GM23338 (cell line): ENCODE measurements around the gene KMT2C.

ENCODE experiments used
- CREB1 ChIP-seq: fragments of 250-450 bp; sonication (Bioruptor Pico); IDR thresholded peaks from 2 replicates; pipeline ENCODE4 v1.5.0; 2020; ENCODE audit warnings: low read depth, mild to moderate bottlenecking, moderate library complexity
- ETS1 ChIP-seq: IDR thresholded peaks from 2 replicates; pipeline ENCODE4 v1.6.1; 2016; ENCODE audit warnings: antibody characterized with exemption
- EZH2 ChIP-seq: fragments of 200-600 bp; sonication (generic); IDR thresholded peaks from one replicate; pipeline ENCODE4 v1.8.0; 2017; ENCODE audit warnings: antibody characterized with exemption, mild to moderate bottlenecking, low read depth; ENCODE audit not compliant: unreplicated experiment
- EZH2phosphoT487 ChIP-seq: fragments of 200-600 bp; sonication (generic); IDR thresholded peaks from one replicate; pipeline ENCODE4 v1.8.1; 2018; ENCODE audit warnings: antibody characterized with exemption; ENCODE audit not compliant: unreplicated experiment
- POLR2AphosphoS5 ChIP-seq: IDR thresholded peaks from 2 replicates; pipeline ENCODE4 v1.6.1; 2016; ENCODE audit warnings: antibody characterized with exemption, low read depth
- TF ChIP-seq, protein P1 (sequence below), 2 experiments: fragments of 200-600 bp in 1 of 2; sonication (generic) in 1 of 2; conservative IDR thresholded peaks; 2 replicates each; pipeline versions ENCODE4 v1.5.1 to v1.6.1; 2016 to 2017; ENCODE audit warnings: antibody characterized with exemption in 2 of 2, low read depth in 2 of 2, mild to moderate bottlenecking in 2 of 2, moderate library complexity in 1 of 2
- TF ChIP-seq, protein P2 (sequence below): IDR thresholded peaks from one replicate; pipeline ENCODE4 v1.6.1; 2018; ENCODE audit warnings: antibody characterized with exemption; ENCODE audit not compliant: unreplicated experiment
- TF ChIP-seq, protein P3 (sequence below): fragments of 250-450 bp; sonication (Bioruptor Pico); IDR thresholded peaks from 2 replicates; pipeline ENCODE4 v1.5.0; 2020; ENCODE audit warnings: mild to moderate bottlenecking, moderate library complexity

- TF ChIP-seq POLR2AphosphoS5, result no peak
- TF ChIP-seq, protein P1, sequence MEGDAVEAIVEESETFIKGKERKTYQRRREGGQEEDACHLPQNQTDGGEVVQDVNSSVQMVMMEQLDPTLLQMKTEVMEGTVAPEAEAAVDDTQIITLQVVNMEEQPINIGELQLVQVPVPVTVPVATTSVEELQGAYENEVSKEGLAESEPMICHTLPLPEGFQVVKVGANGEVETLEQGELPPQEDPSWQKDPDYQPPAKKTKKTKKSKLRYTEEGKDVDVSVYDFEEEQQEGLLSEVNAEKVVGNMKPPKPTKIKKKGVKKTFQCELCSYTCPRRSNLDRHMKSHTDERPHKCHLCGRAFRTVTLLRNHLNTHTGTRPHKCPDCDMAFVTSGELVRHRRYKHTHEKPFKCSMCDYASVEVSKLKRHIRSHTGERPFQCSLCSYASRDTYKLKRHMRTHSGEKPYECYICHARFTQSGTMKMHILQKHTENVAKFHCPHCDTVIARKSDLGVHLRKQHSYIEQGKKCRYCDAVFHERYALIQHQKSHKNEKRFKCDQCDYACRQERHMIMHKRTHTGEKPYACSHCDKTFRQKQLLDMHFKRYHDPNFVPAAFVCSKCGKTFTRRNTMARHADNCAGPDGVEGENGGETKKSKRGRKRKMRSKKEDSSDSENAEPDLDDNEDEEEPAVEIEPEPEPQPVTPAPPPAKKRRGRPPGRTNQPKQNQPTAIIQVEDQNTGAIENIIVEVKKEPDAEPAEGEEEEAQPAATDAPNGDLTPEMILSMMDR (conservative IDR thresholded peaks at IDR 0.05; ENCODE audit: low read depth in 2 of 2), result no peak
- no peak for TF ChIP-seq EZH2
- TF ChIP-seq, protein P2, sequence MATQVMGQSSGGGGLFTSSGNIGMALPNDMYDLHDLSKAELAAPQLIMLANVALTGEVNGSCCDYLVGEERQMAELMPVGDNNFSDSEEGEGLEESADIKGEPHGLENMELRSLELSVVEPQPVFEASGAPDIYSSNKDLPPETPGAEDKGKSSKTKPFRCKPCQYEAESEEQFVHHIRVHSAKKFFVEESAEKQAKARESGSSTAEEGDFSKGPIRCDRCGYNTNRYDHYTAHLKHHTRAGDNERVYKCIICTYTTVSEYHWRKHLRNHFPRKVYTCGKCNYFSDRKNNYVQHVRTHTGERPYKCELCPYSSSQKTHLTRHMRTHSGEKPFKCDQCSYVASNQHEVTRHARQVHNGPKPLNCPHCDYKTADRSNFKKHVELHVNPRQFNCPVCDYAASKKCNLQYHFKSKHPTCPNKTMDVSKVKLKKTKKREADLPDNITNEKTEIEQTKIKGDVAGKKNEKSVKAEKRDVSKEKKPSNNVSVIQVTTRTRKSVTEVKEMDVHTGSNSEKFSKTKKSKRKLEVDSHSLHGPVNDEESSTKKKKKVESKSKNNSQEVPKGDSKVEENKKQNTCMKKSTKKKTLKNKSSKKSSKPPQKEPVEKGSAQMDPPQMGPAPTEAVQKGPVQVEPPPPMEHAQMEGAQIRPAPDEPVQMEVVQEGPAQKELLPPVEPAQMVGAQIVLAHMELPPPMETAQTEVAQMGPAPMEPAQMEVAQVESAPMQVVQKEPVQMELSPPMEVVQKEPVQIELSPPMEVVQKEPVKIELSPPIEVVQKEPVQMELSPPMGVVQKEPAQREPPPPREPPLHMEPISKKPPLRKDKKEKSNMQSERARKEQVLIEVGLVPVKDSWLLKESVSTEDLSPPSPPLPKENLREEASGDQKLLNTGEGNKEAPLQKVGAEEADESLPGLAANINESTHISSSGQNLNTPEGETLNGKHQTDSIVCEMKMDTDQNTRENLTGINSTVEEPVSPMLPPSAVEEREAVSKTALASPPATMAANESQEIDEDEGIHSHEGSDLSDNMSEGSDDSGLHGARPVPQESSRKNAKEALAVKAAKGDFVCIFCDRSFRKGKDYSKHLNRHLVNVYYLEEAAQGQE, result no peak
- no peak for TF ChIP-seq EZH2phosphoT487
- TF ChIP-seq, protein P3, sequence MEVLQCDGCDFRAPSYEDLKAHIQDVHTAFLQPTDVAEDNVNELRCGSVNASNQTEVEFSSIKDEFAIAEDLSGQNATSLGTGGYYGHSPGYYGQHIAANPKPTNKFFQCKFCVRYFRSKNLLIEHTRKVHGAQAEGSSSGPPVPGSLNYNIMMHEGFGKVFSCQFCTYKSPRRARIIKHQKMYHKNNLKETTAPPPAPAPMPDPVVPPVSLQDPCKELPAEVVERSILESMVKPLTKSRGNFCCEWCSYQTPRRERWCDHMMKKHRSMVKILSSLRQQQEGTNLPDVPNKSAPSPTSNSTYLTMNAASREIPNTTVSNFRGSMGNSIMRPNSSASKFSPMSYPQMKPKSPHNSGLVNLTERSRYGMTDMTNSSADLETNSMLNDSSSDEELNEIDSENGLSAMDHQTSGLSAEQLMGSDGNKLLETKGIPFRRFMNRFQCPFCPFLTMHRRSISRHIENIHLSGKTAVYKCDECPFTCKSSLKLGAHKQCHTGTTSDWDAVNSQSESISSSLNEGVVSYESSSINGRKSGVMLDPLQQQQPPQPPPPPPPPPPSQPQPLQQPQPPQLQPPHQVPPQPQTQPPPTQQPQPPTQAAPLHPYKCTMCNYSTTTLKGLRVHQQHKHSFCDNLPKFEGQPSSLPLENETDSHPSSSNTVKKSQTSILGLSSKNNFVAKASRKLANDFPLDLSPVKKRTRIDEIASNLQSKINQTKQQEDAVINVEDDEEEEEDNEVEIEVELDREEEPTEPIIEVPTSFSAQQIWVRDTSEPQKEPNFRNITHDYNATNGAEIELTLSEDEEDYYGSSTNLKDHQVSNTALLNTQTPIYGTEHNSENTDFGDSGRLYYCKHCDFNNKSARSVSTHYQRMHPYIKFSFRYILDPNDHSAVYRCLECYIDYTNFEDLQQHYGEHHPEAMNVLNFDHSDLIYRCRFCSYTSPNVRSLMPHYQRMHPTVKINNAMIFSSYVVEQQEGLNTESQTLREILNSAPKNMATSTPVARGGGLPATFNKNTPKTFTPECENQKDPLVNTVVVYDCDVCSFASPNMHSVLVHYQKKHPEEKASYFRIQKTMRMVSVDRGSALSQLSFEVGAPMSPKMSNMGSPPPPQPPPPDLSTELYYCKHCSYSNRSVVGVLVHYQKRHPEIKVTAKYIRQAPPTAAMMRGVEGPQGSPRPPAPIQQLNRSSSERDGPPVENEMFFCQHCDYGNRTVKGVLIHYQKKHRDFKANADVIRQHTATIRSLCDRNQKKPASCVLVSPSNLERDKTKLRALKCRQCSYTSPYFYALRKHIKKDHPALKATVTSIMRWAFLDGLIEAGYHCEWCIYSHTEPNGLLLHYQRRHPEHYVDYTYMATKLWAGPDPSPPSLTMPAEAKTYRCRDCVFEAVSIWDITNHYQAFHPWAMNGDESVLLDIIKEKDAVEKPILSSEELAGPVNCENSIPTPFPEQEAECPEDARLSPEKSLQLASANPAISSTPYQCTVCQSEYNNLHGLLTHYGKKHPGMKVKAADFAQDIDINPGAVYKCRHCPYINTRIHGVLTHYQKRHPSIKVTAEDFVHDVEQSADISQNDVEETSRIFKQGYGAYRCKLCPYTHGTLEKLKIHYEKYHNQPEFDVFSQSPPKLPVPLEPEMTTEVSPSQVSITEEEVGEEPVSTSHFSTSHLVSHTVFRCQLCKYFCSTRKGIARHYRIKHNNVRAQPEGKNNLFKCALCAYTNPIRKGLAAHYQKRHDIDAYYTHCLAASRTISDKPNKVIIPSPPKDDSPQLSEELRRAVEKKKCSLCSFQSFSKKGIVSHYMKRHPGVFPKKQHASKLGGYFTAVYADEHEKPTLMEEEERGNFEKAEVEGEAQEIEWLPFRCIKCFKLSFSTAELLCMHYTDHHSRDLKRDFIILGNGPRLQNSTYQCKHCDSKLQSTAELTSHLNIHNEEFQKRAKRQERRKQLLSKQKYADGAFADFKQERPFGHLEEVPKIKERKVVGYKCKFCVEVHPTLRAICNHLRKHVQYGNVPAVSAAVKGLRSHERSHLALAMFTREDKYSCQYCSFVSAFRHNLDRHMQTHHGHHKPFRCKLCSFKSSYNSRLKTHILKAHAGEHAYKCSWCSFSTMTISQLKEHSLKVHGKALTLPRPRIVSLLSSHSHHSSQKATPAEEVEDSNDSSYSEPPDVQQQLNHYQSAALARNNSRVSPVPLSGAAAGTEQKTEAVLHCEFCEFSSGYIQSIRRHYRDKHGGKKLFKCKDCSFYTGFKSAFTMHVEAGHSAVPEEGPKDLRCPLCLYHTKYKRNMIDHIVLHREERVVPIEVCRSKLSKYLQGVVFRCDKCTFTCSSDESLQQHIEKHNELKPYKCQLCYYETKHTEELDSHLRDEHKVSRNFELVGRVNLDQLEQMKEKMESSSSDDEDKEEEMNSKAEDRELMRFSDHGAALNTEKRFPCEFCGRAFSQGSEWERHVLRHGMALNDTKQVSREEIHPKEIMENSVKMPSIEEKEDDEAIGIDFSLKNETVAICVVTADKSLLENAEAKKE (CRISPR knock-in tag), result no peak
- no peak for TF ChIP-seq ETS1
- no peak for TF ChIP-seq CREB1 (CRISPR knock-in tag)
These were observed 68.6 kb downstream of the KMT2C start for GRCh38 chr7:152367170-152367569.
